ENCODE data around the gene DDX47. TPM values are rescaled to one million over a fixed set of nuclear protein-coding genes. Genes with fewer than 3 reads are reported as not detected.
"Not testable (repeated sequence)": the region's sequence is repeated elsewhere in the genome, so short reads cannot be mapped to it uniquely, and the experiment has no call there.

The DDX47 gene
- total and polyA plus RNA-seq, 10 donors, result 34.0 to 58.1 (median 42.0) TPM

DNA sequence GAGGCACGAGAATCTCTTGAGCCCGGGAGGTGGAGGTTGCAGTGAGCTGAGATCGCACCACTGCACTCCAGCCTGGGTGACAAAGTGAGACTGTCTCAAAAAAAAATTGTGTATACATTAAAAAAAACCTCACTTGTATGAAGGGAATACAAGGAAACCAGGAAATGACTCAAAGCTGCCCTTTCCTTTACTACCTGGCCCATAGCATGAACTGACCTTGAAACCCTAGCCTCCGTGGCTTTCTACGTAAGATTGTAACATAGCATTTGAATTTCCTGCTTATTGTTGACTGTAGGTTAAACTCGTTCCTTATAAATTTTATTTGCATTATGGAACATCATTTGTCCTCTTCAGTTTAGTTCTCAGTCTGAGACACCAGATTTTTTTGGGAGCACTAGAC, 9.1 kb upstream of the DDX47 start:
- Histone ChIP-seq H3K4me1 (peaks cover 14 to 46% (median 39%) of the 10 kb centered on the region in 6 donors), H3K9me3 (no peaks in the 10 kb centered on the region), H3K36me3 (no peaks in the 10 kb centered on the region), H3K4me3 (no peak overlapping the region), H3K27me3 (replicated peaks in 1 of 7) (no peaks in the 10 kb centered on the region), H3K27ac (peak overlapping the region in 4 of 8 donors; percentile 9 to 97 (median 18))
- intact Hi-C loops (cut with DNase I; ENCODE audit: low total_unique reads), result no loop called here
- TF ChIP-seq, protein P1, sequence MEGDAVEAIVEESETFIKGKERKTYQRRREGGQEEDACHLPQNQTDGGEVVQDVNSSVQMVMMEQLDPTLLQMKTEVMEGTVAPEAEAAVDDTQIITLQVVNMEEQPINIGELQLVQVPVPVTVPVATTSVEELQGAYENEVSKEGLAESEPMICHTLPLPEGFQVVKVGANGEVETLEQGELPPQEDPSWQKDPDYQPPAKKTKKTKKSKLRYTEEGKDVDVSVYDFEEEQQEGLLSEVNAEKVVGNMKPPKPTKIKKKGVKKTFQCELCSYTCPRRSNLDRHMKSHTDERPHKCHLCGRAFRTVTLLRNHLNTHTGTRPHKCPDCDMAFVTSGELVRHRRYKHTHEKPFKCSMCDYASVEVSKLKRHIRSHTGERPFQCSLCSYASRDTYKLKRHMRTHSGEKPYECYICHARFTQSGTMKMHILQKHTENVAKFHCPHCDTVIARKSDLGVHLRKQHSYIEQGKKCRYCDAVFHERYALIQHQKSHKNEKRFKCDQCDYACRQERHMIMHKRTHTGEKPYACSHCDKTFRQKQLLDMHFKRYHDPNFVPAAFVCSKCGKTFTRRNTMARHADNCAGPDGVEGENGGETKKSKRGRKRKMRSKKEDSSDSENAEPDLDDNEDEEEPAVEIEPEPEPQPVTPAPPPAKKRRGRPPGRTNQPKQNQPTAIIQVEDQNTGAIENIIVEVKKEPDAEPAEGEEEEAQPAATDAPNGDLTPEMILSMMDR (IDR thresholded peaks at IDR 0.05 in 8 of 11, conservative IDR thresholded peaks at IDR 0.05 in 3 of 11), result no peak
- no peak for TF ChIP-seq POLR2A (IDR thresholded peaks at IDR 0.05)
- no peak for TF ChIP-seq POLR2AphosphoS5 (IDR thresholded peaks at IDR 0.05)
- DNase-seq, result no peak
- WGBS, 5 donors, result 58 to 76% (median 65%) methylated on average over 6 of the region's 6 CpGs

DNA sequence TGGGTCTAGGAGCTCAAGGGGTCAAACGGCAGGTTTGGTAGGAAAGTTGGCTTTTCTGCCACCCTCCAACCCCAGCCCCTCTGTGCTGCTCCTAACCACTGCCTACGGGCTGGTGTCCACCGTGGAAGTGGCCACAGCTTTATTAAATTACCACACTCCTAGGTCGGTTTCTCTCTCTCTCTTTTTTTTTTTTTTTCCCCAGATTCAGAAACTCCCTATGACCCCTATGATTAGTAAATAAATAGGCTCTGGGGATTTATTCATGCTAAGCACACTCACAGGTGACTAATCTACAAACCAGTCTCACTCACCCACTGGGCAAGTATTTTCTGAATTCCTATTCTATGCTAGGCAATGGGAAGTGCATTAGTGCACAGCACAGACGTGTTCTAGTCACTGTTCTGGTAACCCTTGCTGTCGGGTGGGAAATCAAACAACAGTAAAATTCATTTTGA, 8.7 kb upstream of the DDX47 start:
- TF ChIP-seq POLR2AphosphoS5 (IDR thresholded peaks at IDR 0.05) (no peak), POLR2A (IDR thresholded peaks at IDR 0.05) (no peak)
- TF ChIP-seq, protein P1 (IDR thresholded peaks at IDR 0.05 in 8 of 11, conservative IDR thresholded peaks at IDR 0.05 in 3 of 11), result no peak
- no peak overlapping the region for H3K4me3 ChIP-seq
- H3K27ac ChIP-seq, result peak overlapping the region in 4 of 8 donors; percentile 9 to 97 (median 18)
- H3K9me3 ChIP-seq, result no peaks in the 10 kb centered on the region
- WGBS, 5 donors, result 76 to 82% (median 79%) methylated on average over 6 of the region's 6 CpGs
- no peaks in the 10 kb centered on the region for H3K27me3 ChIP-seq (replicated peaks in 1 of 7)
- intact Hi-C loops (cut with DNase I; ENCODE audit: low total_unique reads), result no loop called here
- no peaks in the 10 kb centered on the region for H3K36me3 ChIP-seq
- no peak for DNase-seq
- peaks cover 14 to 51% (median 43%) of the 10 kb centered on the region in 6 donors for H3K4me1 ChIP-seq

DNA sequence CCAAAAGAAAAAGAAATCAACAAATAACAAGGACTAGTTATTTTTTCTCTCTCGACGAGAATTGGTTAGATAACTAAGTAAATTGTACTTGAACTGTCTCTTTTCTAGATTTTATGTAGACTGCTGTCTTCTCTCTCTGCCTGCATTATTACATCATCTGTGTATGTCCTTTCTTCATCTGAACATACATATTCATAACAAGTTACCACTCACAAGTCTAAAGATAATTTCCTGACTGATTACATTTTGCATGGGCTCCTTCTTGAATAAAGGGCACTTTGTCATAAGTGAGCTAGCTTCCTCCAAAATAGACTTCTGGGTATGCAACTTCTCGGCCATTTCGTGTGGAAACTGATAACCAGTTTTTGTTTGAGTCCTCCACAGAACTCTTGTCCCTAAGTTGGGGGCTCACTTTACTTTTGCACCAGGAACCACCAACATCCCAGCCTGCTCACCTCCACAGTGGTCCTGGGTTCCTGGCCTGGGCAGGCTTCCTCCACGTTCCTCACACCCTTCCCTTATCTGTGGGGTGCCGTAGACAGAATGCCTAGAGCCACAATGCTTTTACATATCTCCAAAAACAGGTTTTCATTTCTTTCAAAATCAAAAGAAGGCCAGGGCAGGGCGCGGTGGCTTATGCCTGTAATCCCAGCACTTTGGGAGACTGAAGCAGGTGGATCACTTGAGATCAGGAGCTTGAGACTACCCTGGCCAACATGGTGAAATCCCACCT, 6.2 kb upstream of the DDX47 start:
- TF ChIP-seq POLR2A (IDR thresholded peaks at IDR 0.05) (no peak), POLR2AphosphoS5 (IDR thresholded peaks at IDR 0.05) (no peak)
- TF ChIP-seq, protein P1 (IDR thresholded peaks at IDR 0.05 in 8 of 11, conservative IDR thresholded peaks at IDR 0.05 in 3 of 11), result no peak
- Histone ChIP-seq H3K9me3 (no peaks in the 10 kb centered on the region), H3K4me3 (no peak overlapping the region), H3K27ac (peak overlapping the region; percentile 82 to 97 (median 90)), H3K4me1 (peaks cover 14 to 58% (median 44%) of the 10 kb centered on the region in 6 donors), H3K27me3 (replicated peaks in 1 of 7) (no peaks in the 10 kb centered on the region), H3K36me3 (no peaks in the 10 kb centered on the region)
- no peak for DNase-seq
- intact Hi-C loops (cut with DNase I; ENCODE audit: low total_unique reads), result no loop called here
- WGBS, 5 donors, result 77 to 90% (median 78%) methylated on average over 8 of the region's 8 CpGs

DNA sequence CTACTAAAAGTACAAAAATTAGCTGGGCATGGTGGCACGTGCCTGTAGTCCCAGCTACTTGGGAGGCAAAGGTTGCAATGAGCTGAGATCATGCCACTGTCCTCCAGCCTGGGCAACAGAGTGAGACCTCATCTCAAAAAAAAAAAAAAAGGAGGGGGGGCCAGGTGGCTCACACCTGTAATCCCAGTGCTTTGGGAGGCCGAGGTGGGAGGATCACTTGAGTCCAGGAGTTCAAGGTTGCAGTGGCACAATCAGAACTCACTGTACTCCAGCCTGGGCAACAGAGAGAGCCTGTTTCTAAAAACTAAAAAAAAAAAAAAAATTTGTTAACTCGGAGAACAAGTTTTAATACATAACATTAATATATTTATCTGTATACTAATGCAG, 5.6 kb upstream of the DDX47 start:
- H3K27me3 ChIP-seq (replicated peaks in 1 of 7); intact Hi-C loops (cut with DNase I; ENCODE audit: low total_unique reads); H3K4me3 ChIP-seq; DNase-seq; H3K36me3 ChIP-seq; H3K9me3 ChIP-seq: not testable (repeated sequence)
- 69 to 85% (median 75%) methylated on average over 3 of the region's 3 CpGs for WGBS, 5 donors
- peak overlapping the region; percentile 82 to 97 (median 90) for H3K27ac ChIP-seq
- H3K4me1 ChIP-seq, result peaks cover 14 to 59% (median 44%) of the 10 kb centered on the region in 6 donors
